ENCODE data around the gene LRIG3. TPM values are rescaled to one million over a fixed set of nuclear protein-coding genes. Genes with fewer than 3 reads are reported as not detected.

Gene LRIG3
- total and polyA plus RNA-seq, 12 donors, result 1.1 to 24.1 (median 3.5) TPM

DNA sequence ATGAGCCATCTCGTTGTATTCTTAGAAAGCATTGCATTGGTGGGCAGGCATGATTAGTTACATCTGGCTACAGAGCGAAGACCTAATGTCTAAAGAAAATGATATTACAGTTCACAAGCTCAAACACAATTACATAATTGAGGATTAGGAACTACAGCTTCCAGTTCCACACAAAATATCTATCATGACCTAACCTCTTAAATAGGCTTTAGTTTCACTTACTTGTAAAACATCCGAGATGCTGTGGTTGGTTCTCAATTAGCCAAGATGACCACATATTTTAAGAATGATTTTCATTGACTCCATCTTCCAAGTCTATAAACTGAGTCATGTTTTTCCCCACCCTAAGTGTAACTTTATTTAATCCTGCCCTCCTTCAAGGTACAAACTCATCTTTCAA lies 69.5 kb downstream of the LRIG3 start:
- 79 to 85% (median 82%) methylated on average over 3 of the region's 3 CpGs for WGBS, 4 donors

DNA sequence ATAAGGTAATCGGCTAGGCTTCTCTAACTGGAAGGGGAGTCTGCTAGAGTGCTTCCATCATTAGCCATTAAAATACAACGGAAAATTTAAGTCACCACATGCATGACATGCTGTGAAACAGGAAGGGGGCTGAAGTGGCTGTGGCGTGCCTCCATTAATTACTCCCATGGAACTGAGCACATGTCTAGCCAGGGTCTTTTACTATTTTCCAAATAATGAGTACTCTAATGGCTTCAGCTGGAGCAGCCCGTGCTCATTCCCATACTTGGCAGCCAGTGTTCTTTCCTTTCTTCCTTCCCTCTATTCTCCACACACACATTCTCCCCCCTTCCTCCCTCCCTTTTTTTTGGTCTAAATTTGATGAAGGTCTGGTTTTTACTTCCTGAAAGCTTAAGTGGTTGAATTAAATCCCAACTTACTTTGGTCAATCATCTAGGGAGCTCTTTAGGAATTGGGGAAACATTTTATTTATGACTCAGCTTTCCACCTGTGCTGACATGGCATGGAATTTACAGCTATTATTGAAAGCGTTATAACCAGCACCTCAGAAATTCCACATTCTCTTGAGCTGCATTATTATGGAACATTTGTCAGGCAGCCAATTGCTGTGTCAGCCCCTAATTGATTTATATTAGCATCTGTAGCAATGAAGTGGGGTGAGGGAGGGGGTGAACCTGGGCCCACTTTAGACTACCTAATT lies 72.3 kb downstream of the LRIG3 start:
- Histone ChIP-seq H3K36me3 (replicated peaks in 1 of 2) (no peaks in the 10 kb centered on the region), H3K27me3 (no peaks in the 10 kb centered on the region), H3K27ac (no peak overlapping the region), H3K4me3 (no peak overlapping the region), H3K9me3 (replicated peaks in 1 of 3) (no peaks in the 10 kb centered on the region), H3K4me1 (replicated peaks in 1 of 2) (no peaks in the 10 kb centered on the region)
- no peak for DNase-seq
- 53 to 68% (median 62%) methylated on average over 5 of the region's 5 CpGs for WGBS, 4 donors
- TF ChIP-seq, protein P1, sequence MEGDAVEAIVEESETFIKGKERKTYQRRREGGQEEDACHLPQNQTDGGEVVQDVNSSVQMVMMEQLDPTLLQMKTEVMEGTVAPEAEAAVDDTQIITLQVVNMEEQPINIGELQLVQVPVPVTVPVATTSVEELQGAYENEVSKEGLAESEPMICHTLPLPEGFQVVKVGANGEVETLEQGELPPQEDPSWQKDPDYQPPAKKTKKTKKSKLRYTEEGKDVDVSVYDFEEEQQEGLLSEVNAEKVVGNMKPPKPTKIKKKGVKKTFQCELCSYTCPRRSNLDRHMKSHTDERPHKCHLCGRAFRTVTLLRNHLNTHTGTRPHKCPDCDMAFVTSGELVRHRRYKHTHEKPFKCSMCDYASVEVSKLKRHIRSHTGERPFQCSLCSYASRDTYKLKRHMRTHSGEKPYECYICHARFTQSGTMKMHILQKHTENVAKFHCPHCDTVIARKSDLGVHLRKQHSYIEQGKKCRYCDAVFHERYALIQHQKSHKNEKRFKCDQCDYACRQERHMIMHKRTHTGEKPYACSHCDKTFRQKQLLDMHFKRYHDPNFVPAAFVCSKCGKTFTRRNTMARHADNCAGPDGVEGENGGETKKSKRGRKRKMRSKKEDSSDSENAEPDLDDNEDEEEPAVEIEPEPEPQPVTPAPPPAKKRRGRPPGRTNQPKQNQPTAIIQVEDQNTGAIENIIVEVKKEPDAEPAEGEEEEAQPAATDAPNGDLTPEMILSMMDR (IDR thresholded peaks at IDR 0.05), result no peak
- TF ChIP-seq POLR2A (IDR thresholded peaks at IDR 0.05), result no peak
- intact Hi-C loops (cut with DNase I), result no loop called here

More for the DNA sequence above, 69.5 kb downstream of the LRIG3 start:
- DNase-seq, result no peak
- no peaks in the 10 kb centered on the region for H3K9me3 ChIP-seq (replicated peaks in 1 of 3)
- TF ChIP-seq, protein P1 (IDR thresholded peaks at IDR 0.05), result no peak
- no peak for TF ChIP-seq POLR2A (IDR thresholded peaks at IDR 0.05)
- H3K36me3 ChIP-seq (replicated peaks in 1 of 2), result no peaks in the 10 kb centered on the region
- intact Hi-C loops (cut with DNase I), result no loop called here
- no peak overlapping the region for H3K27ac ChIP-seq
- no peak overlapping the region for H3K4me3 ChIP-seq
- no peaks in the 10 kb centered on the region for H3K27me3 ChIP-seq
- no peaks in the 10 kb centered on the region for H3K4me1 ChIP-seq (replicated peaks in 1 of 2)

DNA sequence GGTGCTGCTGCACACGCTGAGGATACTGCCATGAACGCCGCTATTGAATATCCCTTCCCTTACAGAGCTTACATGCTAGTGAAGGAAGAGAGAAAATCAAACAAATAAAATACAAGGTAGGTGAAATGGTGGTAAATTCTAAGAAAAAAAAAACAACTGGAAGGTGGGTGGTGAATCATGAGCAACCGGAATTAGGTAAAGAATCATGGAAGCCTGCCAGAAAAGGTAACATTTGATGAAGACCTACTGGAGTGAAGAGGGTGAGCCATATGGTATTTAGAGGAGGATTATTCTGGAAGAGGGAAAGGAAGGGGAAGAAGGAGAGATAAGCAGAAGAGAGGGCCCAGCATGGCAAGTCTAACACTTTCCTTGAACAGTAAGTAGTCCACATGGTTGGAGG lies 76.1 kb downstream of the LRIG3 start:
- Histone ChIP-seq H3K9me3 (replicated peaks in 1 of 3) (no peaks in the 10 kb centered on the region), H3K4me3 (no peak overlapping the region), H3K27ac (no peak overlapping the region), H3K36me3 (replicated peaks in 1 of 2) (no peaks in the 10 kb centered on the region), H3K4me1 (replicated peaks in 1 of 2) (no peaks in the 10 kb centered on the region), H3K27me3 (no peaks in the 10 kb centered on the region)
- TF ChIP-seq, protein P1 (IDR thresholded peaks at IDR 0.05), result no peak
- intact Hi-C loops (cut with DNase I), result no loop called here
- DNase-seq, result no peak
- WGBS, 4 donors, result 84 to 90% (median 86%) methylated on average over 4 of the region's 4 CpGs

DNA sequence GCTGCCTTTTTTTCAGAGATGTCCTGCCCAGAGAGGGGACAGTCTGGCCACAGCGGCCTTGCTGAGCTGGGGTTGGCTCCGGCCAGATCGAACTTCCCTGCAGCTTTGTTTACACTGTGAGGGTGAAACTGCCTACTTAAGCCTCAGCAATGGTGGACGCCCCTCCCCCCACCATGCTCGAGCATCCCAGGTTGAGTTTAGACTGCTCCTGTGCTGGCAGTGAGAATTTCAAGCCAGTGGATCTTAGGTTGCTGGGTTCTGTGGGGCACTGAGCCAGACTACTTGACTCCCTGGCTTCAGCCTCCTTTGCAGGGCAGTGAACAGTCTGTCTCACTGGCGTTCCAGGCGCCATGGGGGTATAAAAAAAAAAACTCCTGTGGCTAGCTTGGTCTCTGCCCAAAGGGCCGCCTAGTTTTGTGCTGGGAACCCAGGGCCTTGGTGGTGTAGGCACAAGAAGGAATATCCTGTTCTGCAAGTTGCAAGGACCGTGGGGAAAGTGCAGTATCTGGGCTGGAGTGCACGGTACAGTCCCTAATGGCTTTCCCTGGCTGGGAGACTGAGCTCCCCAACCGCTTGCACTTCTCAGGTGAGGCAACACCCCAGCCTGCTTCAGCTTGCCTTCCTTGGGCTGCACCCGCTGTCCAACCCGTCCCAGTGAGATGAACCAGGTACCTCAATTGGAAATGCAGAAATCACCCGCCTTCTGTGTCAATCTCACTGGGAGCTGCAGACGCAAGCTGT lies 79.1 kb downstream of the LRIG3 start:
- Histone ChIP-seq H3K27me3 (no peaks in the 10 kb centered on the region), H3K4me3 (no peak overlapping the region), H3K36me3 (replicated peaks in 1 of 2) (no peaks in the 10 kb centered on the region), H3K27ac (no peak overlapping the region), H3K9me3 (replicated peaks in 1 of 3) (no peaks in the 10 kb centered on the region), H3K4me1 (replicated peaks in 1 of 2) (no peaks in the 10 kb centered on the region)
- no peak for DNase-seq
- intact Hi-C loops (cut with DNase I), result no loop called here
- no peak for TF ChIP-seq POLR2A (IDR thresholded peaks at IDR 0.05)
- TF ChIP-seq, protein P1 (IDR thresholded peaks at IDR 0.05), result no peak
- WGBS, 4 donors, result 73 to 96% (median 75%) methylated on average over 7 to 15 of the region's 15 CpGs

Measured in adrenal gland (tissue), 12 donors.